GM18867 (cell line): Measurements from ENCODE around the gene COQ3.
A peak's percentile ranks its signal among the peaks of the same experiment; 100 is the strongest.

ENCODE experiments used
- ATAC-seq: cut with Tn5 transposase; IDR thresholded peaks from one replicate; pipeline ENCODE4 v1.9.1; 2021; ENCODE audit warnings: mild to moderate bottlenecking, moderate library complexity; ENCODE audit not compliant: unreplicated experiment

COQ3 gene

GRCh38 chr6:99334526-99335127, 59.4 kb downstream of the COQ3 start:
- ATAC-seq, result peak; percentile 47

GRCh38 chr6:99333068-99333467, 60.9 kb downstream of the COQ3 start:
- ATAC-seq, result peak; percentile 90

GRCh38 chr6:99331531-99331930, 62.5 kb downstream of the COQ3 start:
- no peak for ATAC-seq

- ATAC-seq, result peak; percentile 68
Observed at GRCh38 chr6:99330159-99330558, 63.8 kb downstream of the COQ3 start.

GRCh38 chr6:99324996-99325395, 69.0 kb downstream of the COQ3 start:
- ATAC-seq, result no peak
